EL (cell line): ENCODE results near the gene RALY.
"Not testable (repeated sequence)": the region's sequence is repeated elsewhere in the genome, so short reads cannot be mapped to it uniquely, and the experiment has no call there.

Source experiments
- DNase-seq: peaks from one replicate; pipeline ENCODE4 v3.0.0-alpha.2; 2016

The RALY gene

GRCh38 chr20:34111702-34112599 is 118.2 kb downstream of the RALY start, which contains the start of gene EIF2S2:
EIF2S2 (minus strand) TSS chr20:34112243; CDS start chr20:34112110, 133 bp downstream.
- peak; percentile 99 for DNase-seq

- no peak for DNase-seq
These were observed 118.9 kb downstream of the RALY start for GRCh38 chr20:34112600-34113101.

- DNase-seq: no peak
These were observed 121.1 kb downstream of the RALY start for GRCh38 chr20:34114809-34115208.

DNA sequence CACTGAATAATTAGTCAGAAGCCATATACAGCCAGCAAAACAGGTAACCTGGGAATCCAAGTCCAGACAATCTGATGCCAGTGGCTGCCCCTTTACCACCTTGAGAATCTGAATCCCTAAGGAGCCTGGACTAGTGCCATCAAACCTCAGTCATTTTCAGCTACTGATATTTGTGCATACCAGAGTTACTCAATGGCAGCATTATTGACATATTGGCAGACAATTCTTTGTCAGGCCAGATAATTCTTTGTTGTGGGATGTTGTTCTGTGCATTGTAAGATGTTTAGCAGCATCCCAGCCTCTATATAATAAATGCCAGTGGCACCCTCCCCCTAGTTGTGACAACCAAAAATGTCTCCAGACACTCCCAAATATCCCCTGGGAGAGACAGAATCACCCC is 121.5 kb downstream of the RALY start:
- DNase-seq: no peak

DNA sequence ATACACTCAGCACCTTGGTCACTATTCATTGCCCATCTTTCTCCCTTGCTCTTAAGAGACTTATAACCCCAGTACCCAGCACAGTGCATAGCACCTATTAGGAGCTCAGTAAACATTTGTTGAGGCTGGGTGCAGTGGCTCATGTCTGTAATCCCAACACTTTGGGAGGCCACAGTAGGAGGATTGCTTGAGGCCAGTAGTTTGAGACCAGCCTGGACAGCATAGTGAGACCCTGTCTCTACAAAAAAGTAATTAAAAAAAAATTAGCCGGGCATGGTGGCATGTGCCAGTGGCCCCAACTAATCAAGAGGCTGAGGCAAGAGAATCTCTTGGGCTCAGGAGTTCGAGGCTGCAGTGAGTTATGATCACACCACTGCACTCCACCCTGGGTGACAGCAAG is 126.5 kb downstream of the RALY start:
- DNase-seq: no peak

GRCh38 chr20:34122274-34122980 is 128.7 kb downstream of the RALY start:
- DNase-seq: no peak

DNA sequence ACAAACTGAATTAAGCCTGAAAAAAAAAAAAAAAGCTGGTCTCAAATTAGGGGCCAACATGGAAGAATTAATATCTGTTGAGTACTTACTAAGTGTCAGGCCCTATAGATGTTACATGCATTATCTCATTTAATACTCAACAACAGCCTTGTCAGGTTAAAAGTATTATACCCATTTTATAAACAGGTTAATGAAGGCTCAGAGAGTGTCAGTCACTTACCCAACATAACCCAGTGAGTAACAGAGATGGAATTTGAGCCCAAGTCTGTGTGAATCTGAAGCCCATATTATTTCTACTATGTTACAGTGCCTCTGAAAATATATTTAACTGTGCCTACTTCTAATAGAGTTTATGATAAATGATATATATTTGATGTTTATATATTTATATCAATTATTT is 129.6 kb downstream of the RALY start:
- no peak for DNase-seq

- peak; percentile 5 for DNase-seq
These were observed 130.9 kb downstream of the RALY start for GRCh38 chr20:34124469-34125249.

DNA sequence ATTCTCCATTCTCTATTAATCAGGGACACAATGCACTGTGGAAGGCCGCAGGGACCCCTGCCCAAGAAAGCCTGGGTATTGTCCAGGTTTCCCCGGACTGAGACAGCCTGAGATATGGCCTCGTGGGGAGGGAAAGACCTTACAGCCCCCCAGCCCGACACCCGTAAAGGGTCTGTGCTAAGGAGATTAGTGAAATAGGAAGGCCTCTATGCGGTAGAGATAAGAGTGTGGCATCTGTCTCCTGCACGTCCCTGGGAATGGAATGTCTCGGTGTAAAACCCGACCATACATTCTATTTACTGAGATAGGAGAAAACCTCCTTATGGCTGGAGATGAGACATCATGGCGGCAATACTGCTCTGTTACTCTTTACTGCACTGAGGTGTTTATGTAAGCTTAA is 134.1 kb downstream of the RALY start:
- no peak for DNase-seq

DNA sequence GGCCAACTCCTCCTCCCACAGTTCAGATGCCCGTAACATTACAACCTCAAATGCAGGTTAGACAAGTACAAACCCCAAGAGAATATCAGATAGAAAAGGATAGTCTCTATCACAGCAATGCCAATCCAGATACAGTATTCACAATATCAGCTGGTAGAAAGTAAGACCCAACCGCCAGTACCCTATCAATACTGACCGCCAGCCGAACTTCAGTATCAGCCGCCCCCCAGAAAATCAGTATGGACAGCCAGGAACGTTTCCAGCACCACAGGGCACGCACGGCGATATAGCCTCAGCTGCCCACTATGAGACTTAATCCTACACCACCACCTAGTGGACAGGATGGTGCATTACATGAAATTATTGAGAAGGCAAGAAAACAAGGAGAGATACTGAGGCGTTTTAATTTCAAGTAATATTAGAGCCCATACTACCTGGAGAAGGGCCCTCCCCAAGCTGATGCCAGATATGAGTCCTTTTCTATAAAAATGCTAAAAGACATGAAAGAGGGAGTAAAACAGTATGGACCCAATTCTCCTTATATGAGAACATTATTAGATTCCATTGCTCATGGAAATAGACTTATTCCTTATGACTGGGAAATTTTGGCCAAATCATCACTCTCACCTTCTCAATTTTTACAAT is 135.9 kb downstream of the RALY start:
- peak; percentile 77 for DNase-seq

DNA sequence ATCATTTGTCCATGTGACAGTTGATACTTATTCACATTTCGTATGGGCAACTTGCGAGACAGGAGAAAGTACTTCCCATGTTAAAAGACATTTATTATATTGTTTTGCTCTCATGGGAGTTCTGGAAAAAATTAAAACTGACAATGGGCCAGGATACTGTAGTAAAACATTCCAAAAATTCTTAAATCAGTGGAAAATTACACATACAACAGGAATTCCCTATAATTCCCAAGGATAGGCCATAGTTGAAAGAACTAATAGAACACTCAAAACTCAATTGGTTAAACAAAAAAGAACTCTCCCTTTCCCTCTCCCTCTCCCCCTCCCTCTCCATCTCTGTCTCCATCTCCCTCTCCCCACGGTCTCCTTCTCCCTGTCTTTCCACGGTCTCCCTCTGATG is 137.8 kb downstream of the RALY start:
- DNase-seq: no peak

DNA sequence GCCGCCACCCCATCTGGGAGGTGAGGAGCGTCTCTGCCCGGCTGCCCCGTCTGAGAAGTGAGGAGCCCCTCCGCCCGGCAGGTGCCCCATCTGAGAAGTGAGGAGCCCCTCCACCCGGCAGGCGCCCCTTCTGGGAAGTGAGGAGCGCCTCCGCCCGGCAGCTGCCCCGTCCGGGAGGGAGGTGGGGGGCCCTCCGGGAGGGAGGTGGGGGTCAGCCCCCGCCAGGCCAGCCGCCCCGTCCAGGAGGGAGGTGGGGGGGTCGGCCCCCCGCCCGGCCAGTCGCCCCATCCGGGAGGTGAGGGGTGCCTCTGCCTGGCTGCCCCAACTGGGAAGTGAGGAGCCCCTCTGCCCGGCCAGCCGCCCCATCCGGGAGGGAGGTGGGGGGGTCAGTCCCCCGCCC is 138.8 kb downstream of the RALY start:
- not testable (repeated sequence) for DNase-seq

DNA sequence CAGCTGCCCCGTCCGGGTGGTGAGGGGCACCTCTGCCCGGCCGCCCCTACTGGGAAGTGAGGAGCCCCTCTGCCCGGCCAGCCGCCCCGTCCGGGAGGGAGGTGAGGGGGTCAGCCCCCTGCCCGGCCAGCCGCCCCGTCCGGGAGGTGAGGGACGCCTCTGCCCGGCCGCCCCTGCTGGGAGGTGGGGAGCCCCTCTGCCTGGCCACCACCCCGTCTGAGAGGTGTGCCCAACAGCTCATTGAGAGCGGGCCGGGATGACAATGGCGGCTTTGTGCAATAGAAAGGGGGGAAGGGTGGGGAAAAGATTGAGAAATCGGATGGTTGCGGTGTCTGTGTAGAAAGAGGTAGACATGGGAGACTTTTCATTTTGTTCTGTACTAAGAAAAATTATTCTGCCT is 139.2 kb downstream of the RALY start:
- DNase-seq: not testable (repeated sequence)

GRCh38 chr20:34133365-34133860 is 139.7 kb downstream of the RALY start:
- not testable (repeated sequence) for DNase-seq
